HG02884 (cell line): ENCODE measurements around the gene ZNF627.
"Not testable (repeated sequence)": the region's sequence is repeated elsewhere in the genome, so short reads cannot be mapped to it uniquely, and the experiment has no call there.

Source experiments
- ATAC-seq: cut with Tn5 transposase; IDR thresholded peaks from one replicate; pipeline ENCODE4 v1.9.1; 2021; ENCODE audit warnings: mild to moderate bottlenecking, moderate library complexity; ENCODE audit not compliant: unreplicated experiment

The ZNF627 gene

GRCh38 chr19:11573763-11574162 lies 23.5 kb upstream of the ZNF627 start:
- not testable (repeated sequence) for ATAC-seq

- ATAC-seq = no peak
Observed at GRCh38 chr19:11574689-11575088, 22.6 kb upstream of the ZNF627 start.

- ATAC-seq = no peak
Observed at GRCh38 chr19:11576227-11576626, 21.1 kb upstream of the ZNF627 start.

- ATAC-seq = no peak
Observed at GRCh38 chr19:11577451-11578257, 19.6 kb upstream of the ZNF627 start, which contains the start of gene ACP5. ACP5 (minus strand) TSS chr19:11577645; CDS start chr19:11577317, 328 bp downstream.

GRCh38 chr19:11578258-11579142 lies 18.8 kb upstream of the ZNF627 start:
- no peak for ATAC-seq

- ATAC-seq = no peak
Observed at GRCh38 chr19:11580116-11580515, 17.2 kb upstream of the ZNF627 start.

GRCh38 chr19:11581740-11582139 lies 15.5 kb upstream of the ZNF627 start:
- ATAC-seq = peak; percentile 59

- no peak for ATAC-seq
Observed at GRCh38 chr19:11586331-11586730, 11.0 kb upstream of the ZNF627 start.

- ATAC-seq = no peak
Observed at GRCh38 chr19:11587302-11587974, 9.8 kb upstream of the ZNF627 start.

- ATAC-seq = no peak
Observed at GRCh38 chr19:11587975-11588631, 9.2 kb upstream of the ZNF627 start.

- ATAC-seq = no peak
Observed at GRCh38 chr19:11594084-11594483, 3.2 kb upstream of the ZNF627 start.

GRCh38 chr19:11596156-11596555 lies 1.1 kb upstream of the ZNF627 start:
- no peak for ATAC-seq

GRCh38 chr19:11598103-11598483 lies 810 bp downstream of the ZNF627 start:
- ATAC-seq = no peak

GRCh38 chr19:11598746-11599145 lies 1.5 kb downstream of the ZNF627 start:
- ATAC-seq = no peak

GRCh38 chr19:11599704-11600103 lies 2.4 kb downstream of the ZNF627 start:
- ATAC-seq = not testable (repeated sequence)

- no peak for ATAC-seq
Observed at GRCh38 chr19:11606484-11606883, 9.2 kb downstream of the ZNF627 start.

- ATAC-seq = no peak
Observed at GRCh38 chr19:11611730-11612129, 14.4 kb downstream of the ZNF627 start.

GRCh38 chr19:11612816-11613511 lies 15.7 kb downstream of the ZNF627 start:
- no peak for ATAC-seq

GRCh38 chr19:11617180-11618062 lies 20.1 kb downstream of the ZNF627 start:
- ATAC-seq = no peak
